HFFc6 (cell line): ENCODE results near the gene DSP. TPM values are rescaled to one million over a fixed set of nuclear protein-coding genes. Genes with fewer than 3 reads are reported as not detected.

Experiments
- DNase-seq: peaks from one replicate; pipeline ENCODE4 v3.0.0-alpha.2; 2018
- H3K27ac Mint-ChIP-seq: 2 replicates; pipeline ENCODE4 v1.8.0; 2020; ENCODE audit warnings: mild to moderate bottlenecking, mixed read lengths
- H3K27me3 Mint-ChIP-seq: 2 replicates; pipeline ENCODE4 v1.8.0; 2021; ENCODE audit warnings: mild to moderate bottlenecking, moderate library complexity, mixed read lengths; ENCODE audit not compliant: insufficient read depth
- H3K36me3 Mint-ChIP-seq: 2 replicates; pipeline ENCODE4 v1.8.0; 2021; ENCODE audit warnings: low read depth, mixed read lengths
- H3K4me1 Mint-ChIP-seq: 2 replicates; pipeline ENCODE4 v1.8.0; 2020; ENCODE audit warnings: low read depth, mixed read lengths
- H3K4me3 Mint-ChIP-seq: 2 replicates; pipeline ENCODE4 v1.8.0; 2020; ENCODE audit warnings: mild to moderate bottlenecking, moderate library complexity, mixed read lengths
- H3K9me3 Mint-ChIP-seq: 2 replicates; pipeline ENCODE4 v1.8.0; 2020; ENCODE audit warnings: mild to moderate bottlenecking, mixed read lengths
- CTCF ChIP-seq: fragments of 200-600 bp; sonication (generic); IDR thresholded peaks from 2 replicates; pipeline ENCODE4 v1.5.0; 2021; ENCODE audit warnings: antibody characterized with exemption, mild to moderate bottlenecking
- total RNA-seq, 6 experiments: library from RNA; stranded (reverse); fragmentation: NEBNext Ultra II Directional; extraction: Animal tissue kit (Norgen Biotek cat#: 25700); gene quantifications; 2 replicates in 1 of 6; 3 replicates in 5 of 6; pipeline ENCODE4 v1.2.3, GENCODE V29; 2021

The DSP gene
- total RNA-seq, 6 experiments from 2014 or later = 33.8 to 65.4 (median 37.0) TPM

- Mint-ChIP-seq H3K27me3 (peaks cover 6% of the 10 kb centered on the region), H3K4me3 (no peak overlapping the region), H3K27ac (no peak overlapping the region), H3K9me3 (no peaks in the 10 kb centered on the region), H3K4me1 (peaks cover 17% of the 10 kb centered on the region), H3K36me3 (no peaks in the 10 kb centered on the region; the same call in 1 of the 2 replicates)
- DNase-seq = peak; percentile 33
- no peak for TF ChIP-seq CTCF
Measured at GRCh38 chr6:7629321-7629720, 87.8 kb downstream of the DSP start.

DNA sequence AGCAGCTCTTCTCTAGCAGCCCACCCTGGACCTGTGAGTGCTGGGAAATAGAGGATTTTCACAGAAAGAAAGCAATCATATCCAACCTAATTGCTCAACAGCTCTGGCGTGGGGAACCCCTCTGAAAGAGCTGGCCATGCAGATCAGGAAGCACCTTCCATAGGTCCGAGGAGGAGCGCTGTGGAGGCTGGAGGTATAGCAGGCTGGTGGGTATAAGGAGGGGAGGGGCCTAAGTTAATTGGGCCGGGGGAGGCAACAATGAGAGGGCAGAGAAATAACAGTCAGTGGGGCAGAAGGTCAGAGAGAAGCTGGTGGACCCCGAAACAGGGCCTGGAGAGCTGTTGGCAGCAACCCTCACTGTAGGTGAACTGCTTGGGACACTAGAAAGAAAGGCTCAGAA, 89.3 kb downstream of the DSP start:
- no peak for TF ChIP-seq CTCF
- Mint-ChIP-seq H3K27me3 (peaks cover 6% of the 10 kb centered on the region), H3K4me1 (peaks cover 17% of the 10 kb centered on the region), H3K27ac (no peak overlapping the region), H3K36me3 (peaks cover 1% of the 10 kb centered on the region), H3K4me3 (no peak overlapping the region), H3K9me3 (peaks cover 1% of the 10 kb centered on the region; the same call in 1 of the 2 replicates)
- DNase-seq = no peak

GRCh38 chr6:7631466-7631865, 90.0 kb downstream of the DSP start:
- no peak for TF ChIP-seq CTCF
- Mint-ChIP-seq H3K36me3 (peaks cover 5% of the 10 kb centered on the region), H3K9me3 (peaks cover 5% of the 10 kb centered on the region; the same call in 1 of the 2 replicates), H3K4me3 (no peak overlapping the region), H3K27me3 (peaks cover 6% of the 10 kb centered on the region), H3K4me1 (peaks cover 22% of the 10 kb centered on the region), H3K27ac (no peak overlapping the region)
- no peak for DNase-seq

DNA sequence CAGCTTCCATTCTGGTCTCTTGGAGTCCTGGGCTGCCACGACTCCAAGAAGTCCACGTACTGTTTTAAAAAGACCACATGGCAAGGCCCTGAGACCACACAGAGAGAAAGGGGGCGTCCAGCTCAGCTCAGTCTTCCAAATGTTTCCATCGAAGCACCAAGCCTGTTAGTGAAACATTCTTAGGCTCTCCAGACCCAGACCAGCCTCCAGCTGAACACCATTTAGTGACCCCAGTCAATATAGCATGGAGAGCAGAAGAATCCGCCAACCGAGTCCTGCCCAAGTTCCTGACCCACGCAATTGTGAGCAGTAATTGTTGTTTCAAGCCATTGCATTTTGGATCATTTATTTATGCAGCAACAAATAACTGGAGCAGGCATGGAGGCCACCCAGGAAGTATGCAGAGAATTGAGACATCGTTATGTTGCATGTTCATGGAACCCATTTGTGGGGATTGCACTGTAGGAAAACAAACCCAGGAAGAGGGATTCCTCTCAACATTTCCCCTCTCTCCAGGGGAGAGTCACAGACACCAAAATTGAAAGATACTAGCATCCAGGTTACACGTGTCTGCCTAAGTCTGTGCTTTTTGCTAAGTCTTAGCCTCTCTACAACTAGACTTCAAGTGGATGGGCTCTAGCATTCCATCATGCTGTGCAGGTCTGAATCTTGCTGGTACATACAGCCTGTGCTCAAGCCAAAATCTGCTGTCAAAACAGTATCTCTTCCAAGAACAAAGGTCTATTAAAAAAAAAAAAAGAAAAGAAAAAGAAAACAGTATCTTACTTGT, 91.2 kb downstream of the DSP start:
- no peak for DNase-seq
- peaks cover 5% of the 10 kb centered on the region; the same call in 1 of the 2 replicates for H3K9me3 Mint-ChIP-seq
- H3K27ac Mint-ChIP-seq = no peak overlapping the region
- H3K4me3 Mint-ChIP-seq = no peak overlapping the region
- H3K27me3 Mint-ChIP-seq = peaks cover 6% of the 10 kb centered on the region
- TF ChIP-seq CTCF = no peak
- peaks cover 5% of the 10 kb centered on the region; the same call in 1 of the 2 replicates for H3K36me3 Mint-ChIP-seq
- peaks cover 26% of the 10 kb centered on the region for H3K4me1 Mint-ChIP-seq

GRCh38 chr6:7633361-7633760, 91.9 kb downstream of the DSP start:
- peaks cover 6% of the 10 kb centered on the region for H3K27me3 Mint-ChIP-seq
- no peak overlapping the region for H3K4me3 Mint-ChIP-seq
- DNase-seq = no peak
- H3K9me3 Mint-ChIP-seq = peaks cover 5% of the 10 kb centered on the region; the same call in 1 of the 2 replicates
- peaks cover 5% of the 10 kb centered on the region; the same call in 1 of the 2 replicates for H3K36me3 Mint-ChIP-seq
- peaks cover 26% of the 10 kb centered on the region for H3K4me1 Mint-ChIP-seq
- no peak for TF ChIP-seq CTCF
- no peak overlapping the region for H3K27ac Mint-ChIP-seq
